SIG-M5 (cell line): ENCODE results near the gene NRP2.

Experiments used
- DNase-seq: peaks from one replicate; lab custom pipeline; 2025; lab: John Stamatoyannopoulos, UW

The NRP2 gene

DNA sequence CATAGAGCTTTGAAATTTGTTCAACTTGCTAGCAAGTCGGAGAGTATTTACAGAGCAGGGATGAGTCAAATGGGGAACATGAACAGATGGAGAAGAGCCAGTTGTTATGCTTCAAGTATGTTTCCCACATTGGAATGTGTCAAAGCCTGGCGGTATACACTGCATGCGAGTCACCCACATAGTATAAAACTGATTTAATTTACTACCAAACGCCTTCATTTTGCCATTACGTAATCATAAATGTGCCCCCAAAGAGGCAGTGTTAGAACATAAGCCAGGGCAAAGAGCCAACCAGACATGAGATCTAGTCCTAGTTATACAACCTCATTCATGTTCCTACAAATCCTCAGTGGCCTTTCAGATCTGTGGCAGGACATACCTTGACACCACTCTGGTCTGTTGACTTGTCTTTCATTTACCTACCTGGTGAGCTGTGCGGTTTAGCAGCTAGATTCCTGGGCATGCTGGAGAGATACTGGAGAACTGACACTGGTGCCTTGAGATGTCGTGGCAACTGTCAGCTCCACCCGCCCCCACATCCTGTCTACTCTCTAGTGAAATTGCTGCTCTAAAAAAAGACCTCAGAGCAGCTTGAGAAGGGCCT, 21.7 kb upstream of the NRP2 start:
- no peak for DNase-seq

DNA sequence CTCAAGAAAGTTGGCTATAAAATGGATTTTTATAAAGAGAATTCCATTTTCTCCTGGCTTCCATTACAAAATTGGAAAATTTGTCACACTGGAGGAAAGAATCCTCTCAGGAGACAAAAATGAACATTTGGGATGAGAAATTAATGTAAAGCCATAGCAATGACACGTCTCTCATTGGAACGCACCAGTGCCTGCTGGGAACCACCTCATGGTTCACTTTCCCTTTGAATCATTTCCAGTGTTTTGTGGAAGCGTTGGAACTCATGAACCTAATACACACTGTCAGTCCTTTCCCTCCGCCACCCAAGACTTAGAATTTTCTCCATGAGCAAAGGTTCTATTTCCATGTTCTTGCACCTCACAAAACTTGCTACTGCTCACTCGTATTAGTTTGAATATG, 21.0 kb upstream of the NRP2 start:
- no peak for DNase-seq

DNA sequence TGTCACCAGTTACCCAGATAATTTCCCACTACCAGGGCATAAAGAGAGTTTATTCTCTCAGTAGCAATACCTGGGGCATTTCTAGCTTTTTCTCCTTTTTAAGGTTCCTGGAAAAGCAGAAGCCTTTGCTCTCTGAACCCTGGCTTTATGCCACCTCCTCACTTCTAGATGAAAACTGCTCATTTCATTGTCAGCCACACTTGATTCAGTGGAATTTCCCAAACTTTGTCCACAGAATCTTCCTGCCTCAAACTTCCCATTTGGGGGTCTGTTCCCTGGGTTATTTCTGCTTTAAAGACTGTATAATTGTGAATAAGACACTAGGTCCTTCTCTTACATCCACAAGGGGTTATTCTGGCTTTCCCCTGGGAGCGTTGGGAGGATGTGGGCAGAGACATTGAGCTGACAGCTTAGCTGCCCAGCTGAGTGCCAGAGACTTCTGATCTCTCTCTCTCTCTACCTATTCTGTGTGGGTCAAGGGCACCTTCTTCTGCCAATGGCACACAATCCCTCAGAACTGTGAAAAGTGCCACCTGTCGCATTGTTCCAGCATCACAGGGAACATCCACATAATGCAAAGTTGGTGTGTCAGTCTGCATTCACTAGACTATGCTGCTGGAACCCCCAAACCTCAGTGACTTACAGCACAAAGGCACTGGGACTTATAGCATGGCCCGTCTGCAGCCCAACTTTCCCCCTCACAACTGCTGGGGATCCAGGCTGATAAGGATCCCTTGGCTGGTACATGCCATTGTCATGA, 19.9 kb upstream of the NRP2 start:
- no peak for DNase-seq

DNA sequence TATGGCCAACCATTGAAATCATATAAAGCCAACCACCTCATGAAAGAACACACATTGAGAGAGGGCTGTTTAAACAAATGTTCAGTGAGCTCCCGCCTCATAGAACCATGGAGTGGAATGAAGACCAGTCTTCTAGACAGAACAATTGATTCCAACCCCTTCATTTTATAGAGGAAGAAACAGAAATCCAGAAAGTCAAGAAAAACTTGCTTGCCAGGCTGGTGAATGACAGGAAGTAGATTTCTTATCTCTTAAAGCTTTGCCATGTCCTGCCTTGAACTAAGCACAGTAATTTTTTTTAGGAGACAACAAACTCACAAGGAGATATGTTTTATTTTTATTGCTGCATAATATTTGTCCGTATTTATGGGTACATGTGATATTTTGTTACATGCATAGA, 16.5 kb upstream of the NRP2 start:
- no peak for DNase-seq

DNA sequence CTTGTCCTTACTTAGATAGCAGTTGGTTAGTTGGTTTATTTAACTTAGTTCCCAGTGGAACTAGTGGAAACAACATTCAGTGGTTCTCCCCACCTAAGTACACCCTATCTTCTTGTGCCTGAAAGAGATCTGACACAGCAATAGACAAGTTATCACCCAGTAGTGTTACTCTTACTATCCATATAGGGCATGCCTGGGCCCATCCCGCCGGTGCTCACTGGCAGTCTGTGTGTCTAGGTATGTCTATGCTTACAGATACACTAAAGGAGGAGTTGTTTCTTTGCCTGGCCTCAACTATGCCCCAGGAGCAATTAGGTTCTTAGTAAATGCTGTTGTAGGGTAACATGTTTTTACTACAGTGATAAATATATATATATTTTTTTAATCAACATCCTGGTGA, 12.0 kb upstream of the NRP2 start:
- DNase-seq: no peak

DNA sequence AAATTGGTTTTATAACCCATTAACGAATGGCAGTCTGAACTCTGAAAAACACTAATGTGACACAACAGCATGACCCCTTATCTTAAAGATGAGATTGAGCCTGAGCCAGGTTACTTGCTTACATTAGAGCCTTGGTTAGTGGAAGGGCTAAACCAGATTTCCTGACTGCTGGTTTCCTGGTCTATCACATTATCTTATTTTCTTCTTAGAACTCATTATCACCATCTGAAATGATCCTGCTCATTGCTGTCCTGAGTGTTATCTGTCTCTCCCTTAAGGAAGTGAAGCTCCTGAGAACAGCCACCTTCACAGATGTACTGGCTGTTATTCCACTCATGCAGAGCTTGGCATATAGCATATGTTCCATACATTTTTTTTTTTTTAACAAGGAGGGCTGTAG, 9.0 kb upstream of the NRP2 start:
- DNase-seq: no peak

DNA sequence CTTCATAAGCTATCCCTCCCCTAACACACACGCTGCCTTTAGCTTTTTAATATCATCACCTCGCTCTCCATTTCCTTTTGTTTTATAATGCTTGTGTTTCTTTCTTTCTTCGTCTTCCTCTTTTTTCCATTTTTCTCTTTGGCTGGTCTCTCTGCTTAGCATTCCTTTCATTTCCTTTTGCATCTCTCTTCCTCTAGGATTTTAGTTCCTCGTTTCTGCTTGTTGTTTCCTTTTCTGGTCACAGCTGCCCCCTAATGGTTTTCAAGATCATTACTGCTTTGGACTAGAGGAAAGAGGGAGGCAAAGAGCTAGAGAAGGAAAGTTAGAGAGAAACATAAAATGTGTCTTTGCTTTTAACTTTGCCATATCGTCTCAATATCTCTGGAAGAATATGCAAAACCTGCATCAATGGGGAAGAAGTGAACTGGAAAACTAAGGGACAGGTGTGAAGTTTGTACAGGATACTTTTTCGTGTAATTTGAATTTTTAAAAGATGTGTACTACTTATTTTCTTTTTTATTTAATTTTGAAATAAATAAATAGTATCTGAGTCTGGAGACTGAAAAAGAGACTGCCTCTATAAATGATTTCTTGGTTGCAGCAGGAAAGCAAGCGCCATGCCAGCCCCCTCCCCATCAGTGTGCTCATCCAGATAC, 6.3 kb upstream of the NRP2 start:
- DNase-seq: no peak

DNA sequence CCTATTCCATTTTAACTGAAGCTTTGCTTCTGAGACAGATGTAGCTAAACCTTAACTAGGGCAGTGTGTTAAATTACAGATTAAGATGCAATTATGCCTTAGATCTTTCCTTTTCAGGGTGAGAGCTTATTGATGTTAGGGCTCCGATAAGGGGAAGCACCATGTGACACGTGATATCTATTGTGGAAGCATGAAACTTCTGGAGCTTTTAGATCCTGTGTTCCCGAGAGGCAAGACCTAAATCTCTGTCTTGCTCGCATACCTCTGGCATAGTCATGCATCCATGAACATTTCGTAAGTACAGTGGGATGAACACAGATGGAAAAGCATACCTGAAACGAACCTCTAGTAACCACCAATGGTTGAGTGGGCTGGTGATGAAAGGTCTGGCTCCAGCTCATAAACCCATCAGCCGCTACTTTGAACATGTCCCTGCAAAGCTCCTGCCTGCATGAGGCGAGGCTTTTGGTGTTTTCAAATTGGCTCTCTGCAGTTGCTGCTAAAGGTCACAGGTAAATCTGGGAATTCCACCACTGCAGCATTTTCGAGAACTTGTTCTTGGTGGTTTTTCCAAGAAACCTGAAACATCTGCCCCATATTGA, 3.7 kb upstream of the NRP2 start:
- DNase-seq: no peak

DNA sequence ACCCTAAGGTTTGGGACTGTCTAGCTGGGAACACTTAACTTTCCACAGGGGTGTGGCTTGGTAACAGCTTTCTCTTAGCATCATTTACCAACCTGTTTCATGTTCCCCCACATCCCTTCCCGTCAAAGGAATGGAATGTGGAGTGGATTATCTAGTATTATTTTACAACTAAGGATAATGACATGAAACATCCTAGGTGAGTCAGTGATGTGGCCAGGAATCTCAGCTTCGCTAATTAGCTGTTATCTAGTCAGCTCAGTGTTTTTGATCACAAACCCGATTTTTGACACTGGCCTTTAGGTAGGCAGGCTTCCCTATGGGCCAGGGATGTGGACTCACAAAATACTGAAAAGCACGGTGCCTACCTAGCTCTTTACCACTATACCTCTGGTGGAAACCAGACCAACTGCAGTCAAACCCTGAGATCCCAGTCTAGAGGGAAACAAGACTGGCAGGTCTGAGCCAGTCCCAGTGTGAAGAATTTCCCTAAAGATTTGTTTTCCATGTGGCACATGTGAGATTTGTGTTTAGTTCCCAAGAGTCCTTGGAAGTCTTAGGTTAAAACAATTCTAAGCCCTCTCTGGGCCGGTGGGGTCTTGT, 2.8 kb upstream of the NRP2 start:
- no peak for DNase-seq

DNA sequence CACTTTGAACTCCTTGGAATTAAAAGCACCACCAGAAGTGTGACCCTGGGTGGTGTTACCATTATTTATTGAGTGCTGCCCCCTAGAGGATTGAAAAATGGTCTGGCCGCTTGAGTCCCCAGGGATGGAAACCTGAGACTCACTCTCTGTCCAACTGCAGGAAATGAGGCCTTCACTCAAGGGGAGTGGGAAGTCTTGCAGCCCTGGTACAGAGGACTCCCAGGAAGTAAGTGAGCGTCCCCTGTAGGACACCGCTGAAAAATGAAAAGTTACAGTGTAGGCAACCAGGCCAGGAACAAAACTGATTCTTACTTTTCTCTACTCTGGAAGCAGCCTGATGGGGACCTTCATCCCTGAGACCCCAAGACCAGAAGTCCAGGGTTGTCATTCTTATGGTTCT, 2.2 kb upstream of the NRP2 start:
- DNase-seq: no peak

DNA sequence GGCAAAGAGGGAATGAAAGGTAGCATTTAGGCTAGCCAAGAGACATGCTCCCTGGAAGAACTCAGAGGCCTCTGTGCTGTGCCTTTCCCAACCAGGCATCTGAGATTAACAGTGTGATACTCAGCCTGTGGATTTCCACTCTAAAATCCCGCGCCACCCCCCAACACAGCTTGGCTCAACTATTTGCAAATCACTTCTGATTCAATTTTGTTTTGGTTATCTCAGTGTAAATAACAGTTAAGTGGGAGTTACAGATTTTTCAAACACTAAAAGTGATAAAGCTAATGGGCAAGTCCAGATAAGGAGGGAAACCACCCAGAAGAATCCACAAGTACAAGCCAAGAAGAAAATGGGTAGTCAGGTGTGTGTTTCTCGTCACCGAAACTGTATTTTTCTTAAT, 1.4 kb upstream of the NRP2 start:
- no peak for DNase-seq

DNA sequence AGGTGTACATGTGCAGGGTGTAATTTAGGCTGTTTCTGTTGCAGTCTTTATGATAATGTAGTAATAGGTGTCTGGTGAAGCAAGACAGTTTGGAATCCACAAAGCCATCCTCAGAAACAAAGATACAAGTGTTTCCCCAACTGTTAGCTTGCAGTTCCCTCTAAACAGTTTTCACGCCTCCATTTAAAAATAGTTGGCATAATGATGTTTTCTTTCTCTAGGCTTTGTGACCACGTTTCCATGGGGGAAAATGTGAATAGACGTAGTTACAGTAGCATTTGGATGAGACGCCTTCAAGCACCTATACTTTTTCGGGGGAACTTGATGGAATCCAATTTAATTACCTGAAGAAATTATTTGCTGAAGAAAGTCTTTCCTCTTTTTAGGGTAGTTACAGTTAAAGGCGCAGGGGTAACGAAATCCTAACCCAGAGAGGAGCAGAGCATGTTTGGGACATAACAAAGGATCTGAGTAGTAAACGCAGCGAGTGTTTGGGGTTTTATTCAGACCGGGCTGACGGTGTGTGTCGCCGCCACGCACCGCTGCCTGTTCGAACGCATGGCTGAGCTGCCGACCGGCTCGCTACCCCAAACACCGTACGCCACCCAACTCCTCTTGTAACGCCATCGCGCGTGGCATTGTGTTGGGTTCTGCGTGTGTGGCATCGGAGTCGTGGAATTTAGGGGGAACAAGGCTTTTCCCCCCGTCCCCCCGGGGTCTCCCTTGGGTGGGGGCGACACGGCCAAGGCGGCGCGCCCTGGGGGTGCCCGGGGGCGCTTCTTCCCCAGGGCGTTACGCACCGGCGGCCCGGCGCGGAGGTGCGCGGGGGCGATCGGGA, 681 bp upstream of the NRP2 start:
- no peak for DNase-seq

DNA sequence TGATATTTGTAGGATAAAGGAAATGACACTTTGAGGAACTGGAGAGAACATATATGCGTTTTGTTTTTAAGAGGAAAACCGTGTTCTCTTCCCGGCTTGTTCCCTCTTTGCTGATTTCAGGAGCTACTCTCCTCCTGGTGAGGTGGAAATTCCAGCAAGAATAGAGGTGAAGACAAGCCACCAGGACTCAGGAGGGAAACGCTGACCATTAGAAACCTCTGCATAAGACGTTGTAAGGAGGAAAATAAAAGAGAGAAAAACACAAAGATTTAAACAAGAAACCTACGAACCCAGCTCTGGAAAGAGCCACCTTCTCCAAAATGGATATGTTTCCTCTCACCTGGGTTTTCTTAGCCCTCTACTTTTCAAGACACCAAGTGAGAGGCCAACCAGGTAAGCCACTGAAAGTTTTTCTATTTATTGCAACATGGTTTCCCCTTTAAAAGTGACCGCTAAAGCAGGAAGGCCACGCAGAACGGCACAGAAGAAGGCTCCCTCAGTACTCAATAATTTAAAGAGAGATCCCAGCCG, 735 bp downstream of the NRP2 start:
- no peak for DNase-seq

DNA sequence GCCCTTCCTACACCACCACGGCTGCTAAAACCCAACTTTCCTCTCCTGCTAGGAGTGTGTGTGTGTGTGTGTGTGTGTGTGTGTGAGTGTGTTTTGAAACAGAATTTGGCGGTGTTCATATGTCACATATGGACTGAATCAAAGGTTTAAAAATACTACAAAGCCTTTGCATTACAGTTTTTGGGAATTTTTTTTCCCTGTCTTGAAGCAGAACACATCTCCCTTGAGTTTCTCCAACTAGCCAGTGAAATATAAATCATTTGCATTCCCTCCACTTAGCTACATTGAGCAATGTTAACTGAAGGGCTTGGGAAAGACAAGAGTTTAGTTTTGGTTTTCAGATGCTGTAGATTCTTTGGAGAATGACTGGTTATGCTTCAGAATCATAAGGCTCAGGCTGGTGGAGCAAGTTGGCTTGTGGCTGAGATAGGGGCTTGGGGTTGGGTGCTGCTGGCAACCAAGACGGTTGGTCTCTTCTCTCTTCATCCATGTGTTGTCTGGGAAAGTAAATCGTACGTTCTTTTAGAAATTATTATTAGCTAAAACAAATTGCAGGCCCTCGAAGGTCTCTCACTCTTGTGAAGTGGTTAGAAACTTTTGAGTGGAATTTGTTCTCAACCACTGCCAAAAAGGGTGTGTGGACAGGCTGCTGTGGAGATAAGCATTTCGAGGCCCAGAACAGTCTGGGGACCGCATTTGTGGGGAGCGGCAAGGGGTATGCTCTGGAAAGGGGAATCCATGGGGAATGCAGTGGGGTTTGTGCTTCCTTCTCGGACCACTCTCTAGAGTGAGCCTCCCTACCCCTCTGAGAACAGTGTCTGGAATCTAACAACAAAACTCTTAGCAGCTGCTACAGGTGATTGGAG, 1.4 kb downstream of the NRP2 start:
- DNase-seq: no peak

DNA sequence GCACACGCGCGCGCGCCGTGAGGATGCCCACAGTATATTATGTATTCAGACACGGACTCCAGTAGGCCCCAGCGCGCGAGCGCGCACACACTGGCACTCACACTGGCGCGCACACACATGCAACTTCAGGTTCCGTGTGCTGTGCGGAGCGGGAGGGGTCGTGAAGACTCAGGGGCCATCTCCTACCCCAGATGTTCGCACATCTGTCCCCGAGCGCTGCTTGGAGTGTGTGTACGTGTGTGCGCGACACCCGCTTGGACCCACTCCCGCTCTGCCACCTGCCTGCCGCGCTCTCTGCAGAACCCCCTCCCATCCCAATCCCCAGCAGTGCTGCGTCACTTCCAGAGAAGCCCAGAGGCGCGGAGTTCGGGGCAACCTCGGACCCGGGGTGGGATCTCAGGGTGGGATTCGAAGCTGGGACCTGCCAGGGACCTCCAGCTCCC, 2.6 kb downstream of the NRP2 start:
- no peak for DNase-seq

DNA sequence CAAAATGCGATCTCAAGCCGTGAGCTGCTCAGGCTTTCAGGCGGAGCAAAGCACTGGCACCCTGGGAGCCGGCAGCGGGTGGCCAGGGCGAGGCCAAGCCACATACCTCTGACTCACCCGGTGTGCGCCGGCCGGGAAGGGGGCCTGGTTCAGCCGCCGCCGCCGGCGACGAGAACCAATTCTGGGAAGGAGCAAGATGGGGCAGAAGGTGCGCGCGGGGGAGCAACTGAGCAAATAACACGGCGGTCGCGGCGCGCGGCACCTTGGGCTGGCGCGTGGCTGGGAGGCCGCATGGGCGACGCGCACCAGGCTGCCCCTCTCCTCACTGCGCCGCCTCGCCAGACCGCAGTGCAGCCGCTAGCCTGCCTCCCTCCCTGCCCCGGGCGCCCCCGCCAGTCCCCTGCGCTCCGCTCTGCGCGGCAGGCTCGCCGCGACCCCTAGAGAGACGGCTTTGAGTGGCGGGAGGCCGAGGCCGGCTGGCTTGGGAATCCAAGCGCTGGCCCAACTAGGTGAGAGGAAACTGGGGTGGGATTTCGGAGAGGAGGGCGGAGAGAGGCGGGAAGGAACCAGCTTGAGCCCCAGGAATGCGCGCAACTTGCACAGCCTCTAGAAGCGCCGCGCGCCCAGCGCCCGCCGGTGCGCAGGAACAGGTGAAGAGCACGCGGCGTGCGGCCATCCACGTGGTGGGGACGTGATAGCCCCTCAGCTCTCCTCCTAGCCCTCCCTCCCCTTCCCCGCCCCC, 3.2 kb downstream of the NRP2 start:
- DNase-seq: no peak

DNA sequence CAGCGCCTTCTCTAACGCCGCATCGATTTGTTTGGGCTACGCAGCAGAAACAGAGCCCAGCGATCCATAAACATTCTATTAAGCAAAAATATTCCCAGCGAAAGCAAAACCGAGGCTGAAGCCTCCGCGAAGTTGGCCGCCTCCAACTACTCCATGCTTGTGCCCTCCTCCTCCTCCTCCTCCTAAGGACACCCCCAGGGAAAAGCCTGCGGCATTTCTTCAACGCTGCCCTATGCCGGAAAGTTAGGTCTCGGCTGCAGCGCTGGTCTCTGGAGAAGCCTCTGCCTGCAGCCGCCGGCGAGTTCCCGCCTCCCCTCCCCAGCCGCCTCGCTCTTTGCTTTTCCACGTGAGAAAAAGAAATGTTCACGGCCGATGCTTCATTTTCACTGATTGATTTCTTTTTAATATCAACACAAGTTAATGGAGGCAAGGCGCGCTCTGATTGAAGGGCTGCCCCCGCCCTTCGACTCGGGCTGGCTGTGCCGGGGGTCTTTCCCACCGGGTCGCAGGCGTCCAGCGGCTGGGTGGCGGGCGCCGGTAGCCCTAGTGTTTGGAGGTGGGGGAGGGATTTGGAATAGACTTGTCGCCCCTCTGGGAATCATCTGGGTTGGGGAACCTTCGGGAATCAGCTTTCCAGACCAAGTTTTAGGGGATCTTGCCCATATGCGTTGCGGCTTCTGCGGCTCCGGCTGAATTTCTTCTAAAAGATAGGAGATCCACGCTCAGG, 3.9 kb downstream of the NRP2 start:
- no peak for DNase-seq

DNA sequence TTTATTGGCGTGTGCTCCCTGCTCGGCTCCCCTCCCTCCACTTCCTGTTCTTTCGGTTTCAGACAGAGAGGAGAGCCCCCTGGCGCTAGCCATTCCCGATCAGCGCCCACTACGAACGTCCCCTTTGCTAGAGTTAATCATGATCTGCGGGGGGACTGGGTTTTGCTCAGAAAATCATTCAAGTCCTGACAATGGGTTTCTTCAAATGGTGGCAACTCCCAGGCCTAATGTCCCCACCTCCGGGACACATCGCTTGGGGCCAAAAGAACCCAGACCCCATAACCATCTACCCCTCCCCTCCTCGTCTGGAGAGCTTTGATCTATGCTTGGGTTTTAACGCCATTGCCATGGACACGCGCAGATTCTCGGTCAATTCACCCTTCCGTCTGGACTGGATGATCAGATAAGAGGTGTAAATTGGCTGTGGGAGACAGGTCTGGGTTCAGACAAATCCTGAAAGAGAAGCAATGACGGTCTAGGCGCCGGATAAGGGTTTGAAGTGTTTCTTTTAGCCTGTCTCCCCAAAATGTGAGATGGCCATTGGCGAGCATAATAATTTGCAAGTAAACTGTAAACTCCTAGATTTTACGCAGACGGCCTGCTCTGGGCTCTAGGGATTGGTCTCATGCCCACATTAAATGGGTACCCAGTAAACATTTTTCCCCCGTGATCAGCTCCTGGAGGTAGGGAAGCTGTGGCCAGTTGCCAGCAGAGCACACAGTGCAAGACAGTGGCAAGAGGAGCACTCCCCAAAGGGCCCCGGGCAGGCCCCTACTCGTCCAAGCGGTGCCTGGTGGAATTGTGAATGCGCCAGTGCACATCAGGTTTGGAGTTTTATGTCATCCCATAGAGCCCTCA, 4.7 kb downstream of the NRP2 start:
- DNase-seq: no peak
